HG03135 (cell line): ENCODE results near the gene MYBBP1A.

ENCODE experiments used
- ATAC-seq: cut with Tn5 transposase; IDR thresholded peaks from one replicate; pipeline ENCODE4 v1.9.1; 2021; ENCODE audit warnings: mild to moderate bottlenecking, moderate library complexity; ENCODE audit not compliant: unreplicated experiment

Gene MYBBP1A

DNA sequence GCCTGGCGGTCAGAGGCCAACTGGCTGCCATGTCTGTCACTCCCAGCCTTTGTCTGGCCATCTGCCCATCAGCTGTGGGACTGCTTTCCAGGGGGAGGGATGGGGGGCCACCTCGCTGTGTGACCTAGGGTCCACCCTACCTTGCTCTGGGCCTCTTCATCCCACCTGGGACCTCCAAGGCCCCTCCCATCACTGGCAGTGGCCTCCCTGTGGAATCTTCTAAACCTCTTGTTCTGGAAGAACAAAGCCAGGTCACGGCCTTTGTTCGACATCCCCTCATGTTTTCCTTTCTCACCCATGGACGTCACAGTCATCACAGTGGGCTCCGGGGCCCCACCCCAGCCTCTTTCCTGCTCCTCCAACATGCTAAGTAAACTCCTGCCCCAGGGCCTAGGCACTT, 32.5 kb downstream of the MYBBP1A start:
- ATAC-seq, result no peak

DNA sequence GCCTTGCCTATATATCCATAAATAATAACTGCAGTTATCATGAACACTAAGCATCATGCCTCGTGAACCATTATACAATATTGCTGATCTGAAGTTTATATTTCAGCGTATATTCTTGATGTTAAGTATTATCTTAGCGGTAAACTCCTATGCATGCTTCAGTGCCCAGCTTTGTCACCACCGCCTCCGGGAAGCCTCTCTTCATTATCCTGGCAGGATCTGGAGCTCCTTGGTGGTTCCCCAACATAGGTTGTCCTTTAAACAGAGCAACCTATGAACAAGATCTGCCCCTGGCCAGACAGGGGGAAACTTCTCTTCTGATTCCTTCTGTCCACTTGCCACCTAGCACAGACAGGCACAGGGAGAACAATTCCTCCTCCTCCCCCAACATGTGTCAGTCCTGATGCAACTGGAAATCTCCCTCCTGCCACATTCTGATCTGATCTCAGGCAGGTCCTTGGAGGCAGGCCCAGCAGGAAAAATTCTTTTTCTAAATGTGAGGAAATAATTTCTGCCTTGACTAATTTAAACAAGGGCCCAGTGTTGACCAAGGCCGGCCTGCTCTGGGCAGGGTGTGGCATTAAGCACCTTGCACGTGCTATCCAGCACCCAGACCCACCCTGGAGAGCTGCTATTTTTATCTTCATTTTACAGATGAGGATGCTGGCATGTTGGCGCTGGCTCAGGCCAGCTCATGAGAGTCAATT, 34.1 kb downstream of the MYBBP1A start:
- ATAC-seq, result no peak

DNA sequence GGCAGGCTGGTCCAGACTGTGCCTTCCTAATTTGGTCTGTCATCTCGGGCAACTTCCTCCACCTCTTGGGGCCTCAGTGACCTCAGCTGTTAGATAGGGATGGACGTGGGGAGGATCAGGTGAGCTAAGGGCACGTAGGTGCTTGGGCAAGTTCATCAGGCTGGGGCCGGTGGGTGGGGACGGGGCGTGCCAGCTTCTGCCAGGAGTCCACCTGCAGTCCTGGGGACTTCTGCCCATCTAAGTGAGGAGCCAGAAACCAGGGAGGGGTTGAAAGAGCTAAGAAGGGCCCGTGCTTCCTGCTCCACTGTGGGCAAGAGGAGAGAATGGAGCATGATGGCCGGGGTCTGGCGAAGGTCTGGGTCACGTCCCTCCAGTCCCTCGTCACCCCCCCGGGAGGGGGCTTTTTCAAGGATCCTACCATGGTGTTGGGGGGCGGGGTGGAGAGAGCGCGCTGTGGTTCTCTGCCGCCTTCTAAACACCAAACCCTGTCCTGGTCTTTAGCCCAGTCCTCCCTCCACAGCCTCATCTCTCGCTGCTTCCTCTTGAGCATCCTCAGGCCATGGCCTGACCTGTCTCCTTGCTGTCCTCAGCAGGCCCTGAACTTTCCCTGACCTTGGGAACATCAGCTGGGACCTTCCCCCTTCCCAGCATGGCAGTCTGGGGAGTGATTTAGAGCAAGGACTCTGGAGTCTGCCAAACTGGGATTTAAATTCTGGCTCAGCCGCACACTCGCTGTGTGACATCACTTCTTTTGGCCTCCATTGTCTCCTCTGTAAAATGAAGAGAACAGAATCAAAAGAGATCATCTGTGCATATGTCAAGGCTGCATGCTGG, 34.9 kb downstream of the MYBBP1A start:
- ATAC-seq, result no peak

DNA sequence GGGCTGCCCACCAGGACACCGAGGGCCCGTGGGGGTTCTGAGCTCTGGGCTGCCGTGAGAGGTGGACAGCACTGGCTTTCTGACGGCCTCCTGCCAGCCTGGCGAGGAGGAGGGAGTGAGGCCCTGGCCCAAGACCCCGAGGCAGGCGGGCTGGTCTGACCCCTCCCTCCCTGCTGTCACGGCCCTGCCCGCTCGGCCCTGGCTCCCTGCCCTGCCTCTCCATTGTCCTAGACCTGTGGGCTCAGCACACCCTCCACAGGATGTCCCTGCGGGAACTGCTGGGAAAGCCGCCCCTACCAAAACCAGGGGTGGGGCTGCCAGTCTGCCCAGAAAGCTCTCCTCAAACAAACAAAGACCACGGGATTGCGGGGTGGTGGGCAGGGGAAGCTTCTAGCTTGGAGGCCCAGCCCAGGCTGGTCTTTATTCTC, 35.8 kb downstream of the MYBBP1A start:
- no peak for ATAC-seq

DNA sequence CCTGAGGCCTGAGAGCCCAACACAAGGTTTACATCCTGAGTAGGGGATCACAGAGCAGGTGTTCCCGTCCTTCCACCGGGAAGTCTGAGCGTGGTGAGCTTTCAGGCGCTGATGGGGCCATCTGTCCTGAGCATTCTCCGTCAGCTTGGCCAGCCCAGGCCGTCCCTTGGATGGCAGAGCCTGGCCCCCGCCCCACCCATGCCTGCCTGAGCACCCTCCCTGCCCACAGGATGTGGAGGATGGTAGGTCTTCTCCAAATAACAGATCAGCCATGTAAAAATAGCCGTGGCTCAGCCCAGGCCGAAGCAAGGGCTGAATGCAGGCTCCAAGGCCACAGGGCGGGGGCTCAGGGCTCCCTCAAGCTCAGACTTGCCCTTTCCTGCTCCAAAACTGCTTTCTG, 36.3 kb downstream of the MYBBP1A start:
- ATAC-seq, result no peak

DNA sequence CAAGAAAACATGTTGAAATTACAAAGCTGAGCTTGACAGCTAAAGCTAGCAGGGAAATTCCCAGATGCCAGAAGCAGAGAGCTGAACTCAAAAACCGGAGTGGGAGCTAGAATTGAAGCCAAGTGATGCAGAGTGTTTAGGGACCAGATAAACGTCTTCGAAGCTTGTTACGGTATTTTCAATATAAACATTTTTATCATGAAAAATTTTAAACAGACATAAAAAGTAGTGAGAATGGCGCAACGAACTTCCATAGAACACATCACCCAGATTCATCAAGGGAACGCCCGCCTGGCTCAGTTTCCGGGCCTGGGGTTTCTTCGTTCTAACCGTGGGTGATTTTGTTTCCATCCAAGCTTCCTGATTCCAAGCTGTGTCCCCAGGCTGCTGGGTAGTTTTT, 38.4 kb downstream of the MYBBP1A start:
- ATAC-seq, result no peak

DNA sequence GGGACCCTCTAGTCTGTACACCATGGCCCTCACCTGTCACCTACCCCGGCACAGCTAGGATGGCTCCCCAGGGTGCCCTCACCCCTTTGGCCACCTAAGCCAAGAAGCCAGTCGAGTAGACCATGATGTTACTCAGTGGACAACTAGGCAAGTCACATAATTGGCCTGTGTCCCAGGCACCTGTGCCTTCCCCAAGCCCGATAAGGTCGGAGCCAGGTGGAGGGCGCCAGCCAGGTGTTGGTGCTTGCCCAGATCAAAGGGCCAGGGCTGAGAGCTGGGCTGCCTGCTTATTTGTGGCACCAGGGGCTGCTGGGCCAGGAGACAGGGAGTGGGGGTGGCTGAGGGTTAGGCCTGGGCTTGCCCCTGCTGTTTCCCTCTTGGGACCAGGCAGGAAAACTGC, 39.7 kb downstream of the MYBBP1A start:
- no peak for ATAC-seq

DNA sequence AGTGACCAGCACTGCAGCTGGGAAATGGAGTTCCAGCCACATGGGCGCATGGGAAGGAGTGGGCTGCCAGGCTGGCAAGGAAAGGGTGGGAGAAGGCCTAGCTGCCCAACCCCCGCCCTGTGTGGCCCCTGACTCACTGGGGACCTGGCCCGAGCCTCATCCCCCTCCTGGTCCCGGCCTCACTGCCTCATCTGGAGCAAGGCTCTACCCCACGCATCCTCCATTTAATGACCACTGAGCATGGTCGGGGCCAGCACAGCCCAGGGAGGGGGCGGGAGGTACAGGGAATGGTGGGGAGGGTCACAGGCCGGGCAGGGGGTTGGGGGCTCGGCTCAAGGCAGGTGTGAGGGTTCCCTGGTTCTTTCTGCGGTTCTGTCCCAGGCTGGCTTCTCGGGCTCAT, 40.4 kb downstream of the MYBBP1A start:
- no peak for ATAC-seq

DNA sequence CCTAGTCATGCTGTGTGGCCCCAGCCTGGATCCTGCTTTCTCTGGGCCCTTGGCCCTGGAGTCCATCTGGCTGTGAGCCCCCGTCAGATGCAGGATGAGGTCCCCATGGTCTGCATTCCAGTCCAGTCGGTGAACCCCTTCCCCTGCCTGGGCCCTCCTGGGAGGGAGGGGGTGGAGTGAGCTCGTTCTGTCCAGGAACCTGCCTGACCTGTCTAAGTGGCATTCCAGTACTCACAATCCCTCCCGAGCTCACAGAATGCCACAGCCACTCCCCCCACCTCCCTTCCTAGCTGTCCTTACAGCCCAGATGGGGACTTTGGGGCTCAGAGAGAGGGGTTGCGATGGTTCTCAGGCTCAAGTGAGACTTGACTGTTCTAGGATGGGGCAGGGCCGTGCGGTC, 41.0 kb downstream of the MYBBP1A start:
- no peak for ATAC-seq

DNA sequence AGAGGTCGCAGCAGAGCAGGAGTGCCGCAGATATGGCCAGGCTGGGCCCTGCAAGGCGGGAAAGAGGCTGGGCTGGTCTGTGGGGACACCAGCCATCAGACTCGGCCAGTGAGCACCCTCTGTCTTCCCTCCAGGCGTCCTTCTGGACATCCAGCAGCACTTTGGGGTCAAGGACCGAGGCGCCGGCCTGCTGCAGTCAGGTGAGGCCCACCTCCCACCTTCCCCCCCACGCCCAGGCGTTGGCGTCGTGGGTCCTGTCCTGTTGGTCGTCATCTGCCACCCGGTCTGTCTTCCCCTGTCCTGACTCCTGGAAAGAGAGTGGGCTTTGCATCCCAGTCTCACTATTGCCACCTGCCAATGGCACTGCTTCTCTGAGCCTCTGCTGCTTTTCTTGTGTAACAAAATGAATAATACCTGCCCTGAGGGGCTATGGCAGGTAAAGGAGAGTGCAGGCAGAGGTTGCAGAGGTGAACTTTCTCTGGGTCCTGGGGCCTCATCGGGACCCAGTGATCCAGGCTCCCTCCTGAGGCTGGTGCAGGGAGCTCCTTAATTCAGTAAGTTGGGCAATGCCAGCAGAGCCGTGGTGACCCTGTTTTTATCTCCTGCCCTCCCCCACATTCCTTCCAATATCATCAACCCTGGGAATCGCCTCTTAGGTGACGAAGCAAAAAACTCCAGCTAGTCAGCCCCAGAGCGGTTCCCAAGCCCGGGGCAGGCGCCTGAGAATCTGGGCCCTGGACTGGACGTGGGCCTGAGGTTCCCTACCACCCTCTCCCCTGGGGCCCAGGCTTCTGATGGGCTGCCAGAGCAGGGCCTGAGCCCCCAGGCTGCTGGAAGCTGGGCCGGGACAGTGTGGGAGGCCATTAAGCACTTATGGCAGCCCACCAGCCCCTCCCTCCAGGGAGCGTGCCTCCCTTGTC, 41.8 kb downstream of the MYBBP1A start:
- ATAC-seq, result no peak

DNA sequence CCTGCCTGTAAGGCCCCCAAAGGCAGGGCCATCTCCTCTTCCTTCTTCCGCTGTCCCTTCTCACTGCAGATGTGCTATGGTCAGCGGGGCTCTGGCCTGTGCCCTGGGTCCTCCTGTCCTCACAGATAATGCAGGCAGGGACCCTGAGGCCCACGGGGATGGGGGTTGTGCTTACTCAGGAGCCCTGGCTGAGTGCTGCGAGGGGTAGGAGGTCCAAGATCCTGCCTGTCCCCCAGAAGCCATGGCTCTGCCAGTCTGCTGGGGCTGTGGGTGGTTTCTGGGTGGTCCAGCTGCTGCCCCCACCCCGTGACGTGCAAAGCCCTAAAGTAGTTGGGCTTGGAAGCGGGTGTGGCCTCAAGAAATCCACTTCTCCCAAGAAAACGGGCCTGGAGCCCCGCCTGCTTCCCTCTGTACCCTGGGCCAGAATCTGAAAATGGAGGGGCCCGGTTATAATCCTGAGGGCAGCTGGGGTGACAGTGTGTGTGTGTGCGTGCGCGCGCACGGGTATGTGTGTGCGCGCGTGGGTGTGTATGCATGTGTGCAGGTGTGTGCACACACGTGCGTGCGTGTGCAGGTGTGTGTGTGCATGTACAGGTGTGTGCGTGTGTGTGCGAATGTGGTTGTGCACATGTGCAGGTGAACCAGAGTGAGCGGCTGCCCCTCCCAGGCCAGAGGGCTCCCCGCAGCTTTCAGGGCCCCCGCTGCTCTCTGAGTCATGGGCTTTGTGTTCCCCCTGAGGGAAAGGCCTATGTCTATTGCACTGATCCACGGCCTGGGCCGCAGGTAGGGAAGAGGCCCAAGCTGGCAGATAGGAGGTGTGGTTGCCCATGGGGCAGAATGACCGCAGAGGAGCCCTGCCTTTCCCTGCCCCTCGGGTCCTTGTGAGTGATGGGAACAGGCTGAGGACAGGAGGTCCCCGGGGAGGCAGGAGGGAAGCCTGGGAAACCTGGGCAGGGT, 42.8 kb downstream of the MYBBP1A start:
- ATAC-seq, result no peak

DNA sequence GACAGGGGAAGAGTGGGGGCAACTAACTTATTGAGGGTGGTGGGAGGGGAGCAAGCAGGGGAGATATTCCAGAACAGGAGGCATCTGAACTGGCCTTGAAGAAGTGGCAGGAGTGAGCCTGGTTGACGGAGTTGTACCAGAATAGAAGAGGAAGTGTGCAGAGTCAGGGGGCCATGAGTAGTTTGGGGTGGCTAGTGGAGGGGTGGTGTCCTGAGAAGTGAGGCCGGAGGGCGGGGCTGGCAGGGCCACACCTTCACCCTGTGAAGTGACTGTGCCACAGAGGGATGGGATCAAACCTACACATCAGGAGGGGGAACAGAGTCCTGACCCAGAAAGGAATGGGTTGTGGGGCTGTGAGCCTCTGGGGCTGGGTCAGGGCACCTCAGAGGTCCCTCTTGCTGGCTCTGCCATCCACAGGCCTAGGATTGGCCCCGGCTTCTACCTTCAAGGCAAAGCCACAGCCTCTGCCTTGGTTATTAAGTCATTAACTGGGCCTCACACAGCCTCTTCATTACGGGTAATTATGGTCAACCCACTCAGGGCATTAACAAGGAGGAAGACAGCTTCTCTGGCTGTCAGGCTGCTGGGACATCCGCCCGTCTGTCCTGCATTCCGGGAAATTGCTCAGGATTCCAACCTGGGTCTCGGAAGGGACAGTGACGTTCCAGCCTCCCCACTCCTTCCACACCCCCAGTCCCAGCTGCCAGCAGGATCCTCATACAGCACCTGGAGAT, 43.8 kb downstream of the MYBBP1A start:
- ATAC-seq, result no peak

DNA sequence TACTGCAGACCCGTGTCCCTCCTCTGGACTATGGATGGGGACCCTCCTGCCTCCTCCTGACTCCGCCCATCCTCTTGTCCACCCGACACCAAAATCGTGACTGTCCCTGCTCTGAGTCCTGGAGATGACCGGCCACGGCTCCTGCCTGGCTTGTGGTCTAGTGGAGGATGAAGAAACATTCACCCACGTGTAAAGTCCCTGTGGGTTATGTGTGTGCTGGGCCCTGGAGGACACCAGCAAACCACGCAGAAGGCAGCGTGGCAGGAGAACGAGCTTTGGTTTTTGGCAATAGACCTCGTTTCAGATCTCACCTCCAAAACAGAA, 44.6 kb downstream of the MYBBP1A start:
- no peak for ATAC-seq

DNA sequence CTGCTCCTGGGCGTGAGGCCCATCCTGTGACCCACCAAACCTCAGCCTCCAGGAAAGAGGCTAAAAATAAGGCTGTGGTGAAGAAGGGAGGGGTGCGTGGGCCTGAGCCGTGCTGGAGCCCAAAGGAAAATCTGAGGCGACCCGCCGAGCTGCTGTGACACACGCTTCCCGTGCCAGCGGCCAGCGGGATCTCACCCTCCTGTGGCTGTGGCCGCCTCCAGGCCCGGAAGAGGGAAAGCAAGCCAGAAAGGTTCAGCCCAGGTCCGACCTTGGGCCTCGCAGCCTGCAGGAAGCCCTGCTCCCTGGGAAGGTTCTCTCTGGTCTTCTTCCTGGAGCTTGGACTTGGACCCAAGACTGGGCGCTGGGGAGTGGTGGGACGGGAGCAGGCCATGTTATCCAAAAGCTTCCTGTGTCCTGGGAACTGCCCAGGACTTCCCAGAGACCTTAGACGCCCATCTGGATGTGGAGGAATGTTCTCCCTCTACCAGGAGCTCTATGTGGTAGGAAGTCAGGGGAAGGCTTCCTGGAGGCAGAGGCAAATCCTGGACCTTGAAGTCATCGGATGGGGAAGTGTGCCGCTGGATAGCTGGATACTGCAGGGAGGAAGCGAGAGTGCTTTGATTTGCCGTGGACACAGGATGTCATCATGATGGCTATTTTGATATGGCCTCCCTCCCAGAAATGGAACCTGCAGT, 45.1 kb downstream of the MYBBP1A start:
- no peak for ATAC-seq

DNA sequence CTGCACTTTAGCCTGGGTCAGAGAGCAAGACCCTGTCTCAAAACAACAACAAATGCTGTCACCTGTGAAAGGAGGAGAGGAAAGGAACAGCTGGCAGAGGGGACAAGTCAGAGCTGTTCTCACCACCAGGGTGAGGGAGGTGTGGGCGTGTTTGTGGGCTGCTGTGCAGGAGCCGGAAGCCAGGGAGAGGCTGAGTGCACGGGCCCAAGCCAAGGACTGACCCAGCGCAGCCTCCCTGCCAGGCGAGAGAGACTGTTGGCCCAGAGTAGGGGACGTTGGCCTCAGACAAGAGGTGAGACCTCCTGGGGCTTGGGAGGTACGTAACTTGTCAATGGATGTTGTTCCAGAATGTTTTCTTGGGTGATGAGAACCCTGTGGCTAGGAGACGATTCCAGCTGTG, 45.8 kb downstream of the MYBBP1A start:
- ATAC-seq, result no peak

DNA sequence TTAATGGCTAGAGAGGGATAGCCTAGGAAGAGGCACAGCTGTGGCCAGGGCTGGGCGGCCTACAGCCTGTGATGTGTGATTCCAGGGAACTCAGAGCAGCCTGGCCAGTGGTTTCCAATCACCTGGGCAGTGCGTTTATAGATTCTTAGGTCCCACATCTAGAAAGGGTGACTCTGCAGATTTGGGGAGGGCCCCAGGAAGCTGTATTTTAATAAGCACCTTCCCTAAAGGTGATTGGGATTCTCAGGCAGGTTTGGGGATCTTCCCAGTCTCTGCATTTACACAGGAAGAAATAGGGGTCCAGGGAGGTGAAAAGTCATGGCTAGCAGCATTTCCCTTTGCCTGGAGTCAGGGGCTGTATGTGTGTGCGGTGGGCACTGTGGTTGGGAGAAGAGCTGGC, 47.0 kb downstream of the MYBBP1A start:
- no peak for ATAC-seq

DNA sequence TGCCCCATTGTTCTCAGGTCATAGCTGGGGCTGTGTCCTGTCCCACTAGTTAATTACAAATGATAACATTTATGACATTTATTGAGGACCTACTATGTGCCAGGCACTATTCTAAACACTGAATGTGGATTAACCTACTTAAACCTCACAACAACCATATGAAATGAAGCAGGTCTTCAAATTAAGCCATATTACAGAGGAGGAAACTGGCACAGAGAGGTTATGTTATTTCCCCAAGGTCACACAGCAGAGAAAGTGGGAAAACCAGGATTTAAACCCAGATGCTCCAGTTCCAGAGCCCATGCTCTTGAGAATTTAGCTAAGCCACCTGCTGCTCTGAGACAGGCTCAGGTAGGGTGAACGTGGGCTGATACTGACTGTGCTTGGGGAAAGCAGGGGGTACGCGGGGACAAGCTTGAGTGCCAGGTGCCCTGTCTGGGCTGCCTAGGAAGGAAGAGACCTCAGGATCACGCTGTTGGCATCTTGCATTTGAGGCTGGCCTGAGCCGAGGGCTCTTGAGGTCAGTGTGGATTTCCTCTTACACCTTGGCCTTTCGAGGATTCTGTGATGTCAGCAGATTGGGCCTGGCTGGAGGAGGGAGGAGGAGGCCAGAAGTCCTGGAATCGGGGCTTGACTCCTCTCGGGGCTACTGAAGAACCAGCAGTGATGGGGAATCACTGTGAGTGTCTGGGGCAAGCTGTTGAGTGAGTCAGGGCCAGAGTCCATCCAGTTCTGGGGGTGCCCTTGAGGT, 47.6 kb downstream of the MYBBP1A start:
- no peak for ATAC-seq

DNA sequence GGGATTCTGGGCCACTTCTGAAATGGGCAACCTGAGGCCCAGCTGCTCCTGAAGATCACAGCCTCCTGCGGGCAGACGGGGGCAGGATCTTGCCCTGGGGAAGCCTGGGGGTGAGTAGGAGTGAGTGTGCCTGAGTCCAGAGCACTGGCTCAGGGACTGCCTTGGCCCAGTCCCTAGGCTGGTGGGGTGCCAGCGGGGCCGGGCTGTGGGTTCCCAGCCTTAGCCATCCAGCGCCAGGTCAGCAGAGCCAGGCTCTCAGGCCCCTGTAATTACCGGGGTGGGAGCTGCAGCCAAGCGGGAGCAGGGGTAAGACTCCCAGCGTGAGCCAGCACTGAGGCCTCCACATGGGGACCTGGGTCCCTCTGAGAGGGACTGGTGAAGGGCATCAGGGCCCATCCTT, 48.3 kb downstream of the MYBBP1A start:
- no peak for ATAC-seq
